Measurements from ENCODE around the gene CAB39.

The CAB39 gene

DNA sequence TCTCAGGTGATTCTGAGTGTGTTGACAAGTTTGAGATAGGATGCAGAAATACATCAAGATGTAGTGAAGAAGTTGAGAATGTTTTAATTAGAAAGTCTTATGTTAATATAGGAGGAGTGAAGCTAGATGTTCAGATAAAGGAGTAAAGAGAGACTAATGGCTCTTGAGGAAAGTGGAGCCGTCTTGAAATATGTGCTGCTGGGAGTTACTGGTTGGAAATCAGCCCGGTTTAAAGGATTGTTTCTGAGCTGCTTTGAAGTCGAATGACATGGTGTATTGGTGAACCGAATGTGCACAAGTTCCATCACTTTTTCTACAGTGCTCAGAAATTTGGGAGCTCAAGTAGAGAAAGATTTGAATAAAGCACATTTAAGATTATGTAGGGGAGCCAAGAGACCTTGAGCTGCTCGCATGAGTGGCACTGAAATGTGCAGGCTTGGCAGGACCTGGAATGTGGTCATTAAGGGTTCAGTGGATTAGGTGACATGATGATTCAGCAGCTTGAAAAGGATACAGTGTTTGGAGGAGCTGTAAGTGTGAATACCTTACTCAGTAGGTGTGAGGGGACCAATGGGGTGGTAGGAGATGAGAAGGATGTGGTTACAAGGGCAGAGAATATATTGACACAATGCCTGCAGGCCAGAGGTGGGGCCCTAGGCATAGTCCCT is 68.6 kb downstream of the CAB39 start:
- Histone ChIP-seq H3K27ac (ENCODE audit: low read depth, low read length) (peak overlapping the region; percentile 13; the same call in 1 of the 2 replicates), H3K4me3 (ENCODE audit: low read depth, low read length) (no peak overlapping the region), H2AFZ (ENCODE audit: low read length, unreplicated experiment) (no peak overlapping the region), H3K4me1 (ENCODE audit: control insufficient read depth, insufficient read depth, low read length, unreplicated experiment) (peaks cover 33% of the 10 kb centered on the region), H3K36me3 (ENCODE audit: insufficient read depth, low read length) (peaks cover 24% of the 10 kb centered on the region), H3K27me3 (ENCODE audit: insufficient read depth, low read length) (no peaks in the 10 kb centered on the region), H3K79me2 (ENCODE audit: control insufficient read depth, insufficient read depth, low read length, unreplicated experiment) (peaks cover 63% of the 10 kb centered on the region)

DNA sequence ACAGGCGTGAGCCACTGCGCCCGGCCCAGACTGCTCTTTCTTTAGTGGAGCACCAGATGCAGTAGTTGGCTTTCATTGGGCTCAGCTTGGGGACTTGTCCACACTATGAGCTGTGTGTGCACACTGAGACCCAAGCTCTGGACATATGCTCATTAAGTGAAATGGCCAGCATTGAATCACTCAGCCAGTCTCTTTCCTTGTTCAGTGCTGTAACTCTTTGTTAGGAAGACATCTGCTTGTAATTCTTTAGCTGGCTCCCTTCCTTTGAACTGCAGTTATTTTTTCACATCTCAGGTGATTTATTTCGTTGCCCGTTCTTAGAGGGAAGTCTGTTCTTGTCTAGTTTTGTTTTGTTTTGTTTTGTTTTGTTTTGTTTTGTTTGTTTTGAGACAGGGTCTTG is 70.5 kb downstream of the CAB39 start:
- Histone ChIP-seq H3K4me3 (ENCODE audit: low read depth, low read length) (no peak overlapping the region), H3K4me1 (ENCODE audit: control insufficient read depth, insufficient read depth, low read length, unreplicated experiment) (peaks cover 20% of the 10 kb centered on the region), H3K79me2 (ENCODE audit: control insufficient read depth, insufficient read depth, low read length, unreplicated experiment) (peaks cover 54% of the 10 kb centered on the region), H3K27me3 (ENCODE audit: insufficient read depth, low read length) (no peaks in the 10 kb centered on the region), H3K36me3 (ENCODE audit: insufficient read depth, low read length) (peaks cover 42% of the 10 kb centered on the region), H2AFZ (ENCODE audit: low read length, unreplicated experiment) (no peak overlapping the region), H3K27ac (ENCODE audit: low read depth, low read length) (no peak overlapping the region)

DNA sequence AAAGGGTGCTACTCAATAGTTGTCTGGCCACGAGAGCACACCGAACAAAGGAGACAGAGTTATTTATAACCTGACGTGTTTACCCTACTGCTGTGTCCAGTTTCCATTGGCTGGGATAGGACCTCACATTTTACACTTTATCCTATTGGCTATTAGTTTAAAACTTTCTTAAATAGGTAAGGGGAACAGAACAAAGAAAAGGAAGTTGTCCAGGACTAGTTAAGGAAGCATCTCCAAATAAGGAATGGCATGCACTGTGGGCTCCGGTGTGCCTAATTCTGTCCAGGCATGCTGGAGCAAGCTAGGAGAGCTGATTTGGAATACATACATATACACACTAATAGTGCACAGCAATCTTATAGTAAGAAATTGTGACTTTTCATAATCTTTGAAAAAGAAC is 72.2 kb downstream of the CAB39 start:
- Histone ChIP-seq H3K79me2 (ENCODE audit: control insufficient read depth, insufficient read depth, low read length, unreplicated experiment) (peaks cover 41% of the 10 kb centered on the region), H3K27ac (ENCODE audit: low read depth, low read length) (no peak overlapping the region), H3K4me3 (ENCODE audit: low read depth, low read length) (no peak overlapping the region), H3K36me3 (ENCODE audit: insufficient read depth, low read length) (peaks cover 53% of the 10 kb centered on the region), H3K27me3 (ENCODE audit: insufficient read depth, low read length) (no peaks in the 10 kb centered on the region), H3K4me1 (ENCODE audit: control insufficient read depth, insufficient read depth, low read length, unreplicated experiment) (peaks cover 5% of the 10 kb centered on the region), H2AFZ (ENCODE audit: low read length, unreplicated experiment) (no peak overlapping the region)

DNA sequence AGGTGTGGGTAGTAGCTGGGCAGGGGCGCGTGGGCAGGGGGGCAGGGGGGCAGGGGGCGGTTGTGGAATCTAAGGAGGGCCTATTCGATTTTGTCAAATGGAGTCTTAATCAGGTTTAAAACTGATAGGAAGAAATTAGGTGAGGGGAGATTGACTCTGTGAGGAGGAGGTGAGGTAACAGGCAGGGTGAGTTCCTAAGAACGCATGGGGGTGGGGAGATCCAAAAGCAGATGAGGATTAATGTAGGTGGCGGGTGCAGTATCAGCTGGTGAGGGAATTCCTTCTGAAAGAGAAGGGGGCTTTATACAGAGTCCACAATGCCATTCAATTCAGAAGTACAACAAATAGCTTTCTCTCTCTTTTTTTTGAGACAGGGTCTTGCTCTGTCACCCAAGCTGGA is 72.7 kb downstream of the CAB39 start:
- Histone ChIP-seq H3K4me1 (ENCODE audit: control insufficient read depth, insufficient read depth, low read length, unreplicated experiment) (peaks cover 7% of the 10 kb centered on the region), H2AFZ (ENCODE audit: low read length, unreplicated experiment) (no peak overlapping the region), H3K4me3 (ENCODE audit: low read depth, low read length) (no peak overlapping the region), H3K27ac (ENCODE audit: low read depth, low read length) (no peak overlapping the region), H3K36me3 (ENCODE audit: insufficient read depth, low read length) (peaks cover 56% of the 10 kb centered on the region), H3K79me2 (ENCODE audit: control insufficient read depth, insufficient read depth, low read length, unreplicated experiment) (peaks cover 36% of the 10 kb centered on the region), H3K27me3 (ENCODE audit: insufficient read depth, low read length) (no peaks in the 10 kb centered on the region)

DNA sequence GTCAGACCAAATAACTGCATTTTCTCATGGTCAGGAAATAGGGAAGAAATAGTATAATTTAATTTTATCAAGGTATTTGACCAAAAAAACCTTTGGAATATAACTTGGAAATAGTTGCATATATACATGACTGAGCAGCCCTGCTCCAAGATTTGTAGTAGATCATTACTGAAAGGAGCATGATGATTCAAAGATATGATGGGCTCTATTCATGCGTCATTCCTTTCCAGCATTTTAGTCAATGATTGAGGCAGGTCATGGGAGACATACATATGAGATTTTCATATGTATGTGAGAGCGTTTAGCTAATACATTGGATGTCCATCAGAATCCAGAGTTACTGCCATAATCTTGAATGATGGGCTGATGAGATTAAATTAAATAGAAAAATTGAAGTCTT is 74.5 kb downstream of the CAB39 start:
- Histone ChIP-seq H3K79me2 (ENCODE audit: control insufficient read depth, insufficient read depth, low read length, unreplicated experiment) (peaks cover 24% of the 10 kb centered on the region), H3K36me3 (ENCODE audit: insufficient read depth, low read length) (peaks cover 66% of the 10 kb centered on the region), H3K27ac (ENCODE audit: low read depth, low read length) (no peak overlapping the region), H2AFZ (ENCODE audit: low read length, unreplicated experiment) (no peak overlapping the region), H3K4me1 (ENCODE audit: control insufficient read depth, insufficient read depth, low read length, unreplicated experiment) (peaks cover 13% of the 10 kb centered on the region), H3K27me3 (ENCODE audit: insufficient read depth, low read length) (no peaks in the 10 kb centered on the region), H3K4me3 (ENCODE audit: low read depth, low read length) (no peak overlapping the region)

DNA sequence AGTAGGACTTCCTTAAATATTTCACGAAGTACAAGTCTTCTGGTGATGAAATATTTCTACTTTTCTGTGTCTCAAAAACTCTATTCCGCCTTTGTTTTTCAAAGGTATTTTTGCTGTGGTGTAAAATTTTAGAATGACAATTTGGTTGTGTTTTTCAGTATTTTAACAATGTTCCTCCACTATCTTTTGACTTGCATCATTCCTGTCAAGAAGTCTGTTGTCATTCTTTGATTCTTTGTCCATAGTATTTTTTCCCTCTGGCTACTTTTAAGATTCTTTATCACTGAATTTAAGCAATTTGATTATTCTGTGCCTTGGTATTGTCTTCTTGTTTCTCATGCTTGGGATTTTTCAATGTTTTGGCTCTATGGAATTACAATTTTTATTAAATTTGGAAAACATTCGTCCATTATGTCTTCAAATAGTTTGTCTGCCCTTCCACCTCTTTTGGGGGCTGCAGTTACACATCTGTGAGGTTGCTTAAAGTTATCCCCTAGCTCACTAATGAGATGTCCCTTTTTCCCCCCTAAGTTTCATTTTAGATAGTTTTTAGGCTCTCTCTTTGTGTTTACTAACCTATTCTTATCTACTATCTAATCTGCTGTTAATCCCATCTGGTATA is 76.0 kb downstream of the CAB39 start:
- Histone ChIP-seq H3K4me1 (ENCODE audit: control insufficient read depth, insufficient read depth, low read length, unreplicated experiment) (peaks cover 25% of the 10 kb centered on the region), H2AFZ (ENCODE audit: low read length, unreplicated experiment) (no peak overlapping the region), H3K27ac (ENCODE audit: low read depth, low read length) (no peak overlapping the region), H3K27me3 (ENCODE audit: insufficient read depth, low read length) (no peaks in the 10 kb centered on the region), H3K4me3 (ENCODE audit: low read depth, low read length) (no peak overlapping the region), H3K36me3 (ENCODE audit: insufficient read depth, low read length) (peaks cover 74% of the 10 kb centered on the region), H3K79me2 (ENCODE audit: control insufficient read depth, insufficient read depth, low read length, unreplicated experiment) (peaks cover 21% of the 10 kb centered on the region)

DNA sequence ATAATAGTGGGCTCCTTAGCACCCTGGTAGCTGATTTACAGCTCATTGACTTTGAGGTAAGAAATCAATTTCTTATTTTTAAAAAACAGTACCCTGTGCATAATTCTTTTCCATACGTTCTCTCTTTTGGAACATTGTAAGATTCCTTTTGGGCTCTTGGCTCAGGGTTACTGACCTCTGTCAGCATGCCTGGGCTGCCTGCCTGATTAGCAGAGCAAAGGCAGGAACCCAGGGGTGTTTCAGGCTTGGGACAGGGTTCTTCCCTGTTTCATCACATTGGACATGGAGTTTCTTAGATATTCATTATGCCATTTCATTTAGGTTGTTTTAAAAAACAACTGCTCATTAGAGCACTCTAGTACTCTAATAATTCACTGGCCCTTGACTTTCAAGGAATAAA is 78.3 kb downstream of the CAB39 start:
- Histone ChIP-seq H3K27ac (ENCODE audit: low read depth, low read length) (no peak overlapping the region; the same call in 1 of the 2 replicates), H3K79me2 (ENCODE audit: control insufficient read depth, insufficient read depth, low read length, unreplicated experiment) (peaks cover 17% of the 10 kb centered on the region), H3K4me1 (ENCODE audit: control insufficient read depth, insufficient read depth, low read length, unreplicated experiment) (peaks cover 45% of the 10 kb centered on the region), H3K36me3 (ENCODE audit: insufficient read depth, low read length) (peaks cover 68% of the 10 kb centered on the region), H3K4me3 (ENCODE audit: low read depth, low read length) (no peak overlapping the region), H2AFZ (ENCODE audit: low read length, unreplicated experiment) (no peak overlapping the region), H3K27me3 (ENCODE audit: insufficient read depth, low read length) (no peaks in the 10 kb centered on the region)

DNA sequence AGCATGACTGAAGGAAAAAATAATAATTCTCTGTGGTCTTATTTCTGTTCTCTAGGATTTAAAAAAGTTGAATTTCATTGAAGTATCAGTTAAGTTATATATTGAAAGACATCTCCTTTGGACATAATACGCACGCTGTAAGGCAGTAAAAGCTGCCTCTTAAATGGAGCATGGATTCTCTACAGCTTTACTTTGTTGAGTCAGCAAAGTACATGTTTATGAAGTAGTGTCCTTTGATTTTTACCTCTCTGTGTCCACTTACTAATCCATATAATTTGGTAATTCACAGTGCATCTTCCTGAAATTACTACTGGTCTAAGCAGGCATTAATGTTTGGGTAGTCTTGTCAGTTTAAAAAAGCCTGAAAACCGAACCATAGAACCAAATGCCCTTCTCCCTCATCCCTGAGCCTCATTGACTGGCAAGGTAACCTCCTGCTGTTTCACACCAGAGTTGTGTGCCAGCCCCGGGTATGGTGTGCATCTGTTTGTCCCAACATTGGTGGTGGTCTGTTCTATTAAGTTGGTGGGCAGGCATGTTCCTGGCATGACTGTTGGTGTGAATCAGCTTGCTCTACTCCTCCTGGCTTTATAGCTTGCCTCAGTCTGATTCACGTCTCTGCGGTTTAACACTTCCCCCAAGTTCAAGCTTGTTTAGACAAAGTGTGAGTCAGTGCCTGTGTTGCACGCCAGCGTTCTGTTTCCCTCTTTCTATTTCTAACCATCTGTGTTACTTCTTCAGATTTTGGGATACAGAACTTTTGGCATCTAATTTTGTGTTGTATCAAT is 81.1 kb downstream of the CAB39 start:
- Histone ChIP-seq H3K4me1 (ENCODE audit: control insufficient read depth, insufficient read depth, low read length, unreplicated experiment) (peaks cover 72% of the 10 kb centered on the region), H3K4me3 (ENCODE audit: low read depth, low read length) (peak overlapping the region; percentile 59), H3K27ac (ENCODE audit: low read depth, low read length) (peak overlapping the region; percentile 99), H2AFZ (ENCODE audit: low read length, unreplicated experiment) (peak overlapping the region; percentile 15), H3K79me2 (ENCODE audit: control insufficient read depth, insufficient read depth, low read length, unreplicated experiment) (peaks cover 35% of the 10 kb centered on the region), H3K27me3 (ENCODE audit: insufficient read depth, low read length) (no peaks in the 10 kb centered on the region), H3K36me3 (ENCODE audit: insufficient read depth, low read length) (peaks cover 42% of the 10 kb centered on the region)

DNA sequence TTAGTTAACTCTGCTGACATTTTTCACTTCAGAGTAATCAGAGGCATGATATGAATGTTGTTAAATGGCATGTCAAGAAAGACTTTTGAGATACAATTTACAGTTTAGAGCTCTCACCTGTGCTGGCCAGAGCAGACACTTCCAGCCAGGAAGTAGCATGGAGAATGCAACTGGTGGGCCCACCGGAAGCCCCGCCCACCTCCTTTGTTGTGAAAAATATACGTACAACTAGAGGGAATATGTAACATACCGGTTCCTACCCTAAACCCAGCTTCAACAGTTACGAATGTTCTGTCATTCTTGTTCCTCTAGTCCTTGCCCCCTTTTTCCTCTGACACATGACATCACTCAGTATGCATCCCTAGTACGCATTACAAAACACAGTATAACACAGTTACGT is 81.9 kb downstream of the CAB39 start:
- no peak overlapping the region for H2AFZ ChIP-seq (ENCODE audit: low read length, unreplicated experiment)
- no peaks in the 10 kb centered on the region for H3K27me3 ChIP-seq (ENCODE audit: insufficient read depth, low read length)
- peaks cover 72% of the 10 kb centered on the region for H3K4me1 ChIP-seq (ENCODE audit: control insufficient read depth, insufficient read depth, low read length, unreplicated experiment)
- H3K79me2 ChIP-seq (ENCODE audit: control insufficient read depth, insufficient read depth, low read length, unreplicated experiment): peaks cover 38% of the 10 kb centered on the region
- H3K27ac ChIP-seq (ENCODE audit: low read depth, low read length): peak overlapping the region; percentile 99
- peak overlapping the region; percentile 59 for H3K4me3 ChIP-seq (ENCODE audit: low read depth, low read length)
- H3K36me3 ChIP-seq (ENCODE audit: insufficient read depth, low read length): peaks cover 35% of the 10 kb centered on the region

DNA sequence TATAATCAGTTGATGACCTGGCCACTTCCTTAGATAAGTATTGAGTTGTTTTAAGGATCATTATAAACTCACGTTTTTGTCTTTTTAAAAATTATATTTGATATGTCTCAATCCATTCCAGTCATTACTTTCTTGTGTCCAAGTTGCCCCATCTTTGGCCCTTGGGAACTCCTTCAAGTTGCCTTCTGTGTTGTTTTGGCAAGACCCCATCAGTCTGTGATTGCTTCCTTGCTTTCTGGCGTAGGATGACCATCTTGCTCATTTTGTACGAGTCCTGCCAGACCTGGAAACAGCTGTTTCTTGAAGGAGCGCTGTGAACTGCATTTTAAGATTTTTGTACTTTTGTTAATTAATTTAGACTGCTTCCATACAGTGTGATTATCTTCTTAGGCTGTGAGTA is 83.2 kb downstream of the CAB39 start:
- Histone ChIP-seq H3K27me3 (ENCODE audit: insufficient read depth, low read length) (no peaks in the 10 kb centered on the region), H3K4me3 (ENCODE audit: low read depth, low read length) (no peak overlapping the region), H3K4me1 (ENCODE audit: control insufficient read depth, insufficient read depth, low read length, unreplicated experiment) (peaks cover 66% of the 10 kb centered on the region), H2AFZ (ENCODE audit: low read length, unreplicated experiment) (no peak overlapping the region), H3K36me3 (ENCODE audit: insufficient read depth, low read length) (peaks cover 30% of the 10 kb centered on the region), H3K27ac (ENCODE audit: low read depth, low read length) (peak overlapping the region; percentile 99), H3K79me2 (ENCODE audit: control insufficient read depth, insufficient read depth, low read length, unreplicated experiment) (peaks cover 37% of the 10 kb centered on the region)

All from ACC112 (cell line).